Measurements from ENCODE around the gene PRPF19.

- TF ChIP-seq EZH2phosphoT487 (IDR thresholded peaks at IDR 0.05; ENCODE audit: insufficient read depth, low read depth) (no peak), EZH2 (IDR thresholded peaks at IDR 0.05; ENCODE audit: insufficient read depth, poor library complexity, severe bottlenecking) (no peak)
These were observed 8.9 kb downstream of the PRPF19 start for GRCh38 chr11:60897496-60897895.

All from GM23248 (cell line).